GM12878 (cell line): ENCODE data around the gene MAP2K7. TPM values are rescaled to one million over a fixed set of nuclear protein-coding genes. Genes with fewer than 3 reads are reported as not detected.

ENCODE experiments used
- ATAC-seq: fragments of 200-7000 bp; cut with Tn5 transposase; 3 replicates; pipeline ENCODE4 v1.9.1; 2020; ENCODE audit warnings: mild to moderate bottlenecking, moderate library complexity
- BruUV-seq: library from RNA; stranded (reverse); fragments of 400-500 nt; replicated peaks from 2 replicates; lab custom pipeline; 2021; lab: Mats Ljungman, UMichigan
- CTCF ChIA-PET: fragments of 300-600 bp; sonication (Branson Sonifier 250); formaldehyde crosslinking; extraction: SDS; loops from one replicate; lab custom pipeline; 2021; ENCODE audit warnings: inconsistent platforms; lab: Yijun Ruan, JAX
- POLR2A ChIA-PET: fragments of 350-600 bp; formaldehyde crosslinking; extraction: SDS; loops from one replicate; lab custom pipeline; 2021; ENCODE audit warnings: inconsistent platforms; lab: Charles Lee
- RAD21 ChIA-PET: fragments of 300-600 bp; sonication (Branson Sonifier 250); formaldehyde crosslinking; loops from one replicate; lab custom pipeline; 2023; ENCODE audit warnings: antibody characterized with exemption; ENCODE audit not compliant: unreplicated experiment; lab: Charles Lee
- SMC1A ChIA-PET: fragments of 300-600 bp; sonication (Branson Sonifier 250); formaldehyde crosslinking; loops from one replicate; lab custom pipeline; 2023; ENCODE audit not compliant: unreplicated experiment, uncharacterized antibody; lab: Charles Lee
- DNase-seq: peaks from one replicate; pipeline ENCODE4 v3.0.0-alpha.2; 2011; ENCODE audit warnings: low read depth, low spot score
- FAIRE-seq: peaks from 3 replicates; lab custom pipeline; 2011; peaks lifted over from hg19 to GRCh38; lab: Jason Lieb, UNC
- H2AFZ ChIP-seq: 2 replicates; pipeline ENCODE4 v1.6.0; 2011; ENCODE audit warnings: low read depth, low read length, control low read depth; ENCODE audit not compliant: control insufficient read depth
- H3K27ac ChIP-seq: 2 replicates; pipeline ENCODE4 v1.5.1; 2011; ENCODE audit warnings: control low read depth; ENCODE audit not compliant: control insufficient read depth, insufficient read depth
- H3K27me3 ChIP-seq, 2 experiments: replicated peaks in 1 of 2; 2 replicates each; pipeline versions ENCODE4 v1.6.0 to v1.6.1; 2011; ENCODE audit warnings: low read length in 1 of 2; ENCODE audit not compliant: control insufficient read depth in 2 of 2, insufficient read depth in 2 of 2
- H3K36me3 ChIP-seq, 2 experiments: 2 replicates each; pipeline ENCODE4 v1.5.1; 2011; ENCODE audit warnings: low read length in 1 of 2; ENCODE audit not compliant: control insufficient read depth in 2 of 2, insufficient read depth in 2 of 2
- H3K4me1 ChIP-seq: 2 replicates; pipeline ENCODE4 v1.6.1; 2011; ENCODE audit warnings: mild to moderate bottlenecking, low read length, moderate library complexity, mixed read lengths; ENCODE audit not compliant: control insufficient read depth, insufficient read depth
- H3K4me2 ChIP-seq: 2 replicates; pipeline ENCODE4 v1.6.0; 2011; ENCODE audit warnings: control low read depth; ENCODE audit not compliant: control insufficient read depth, insufficient read depth
- H3K4me3 ChIP-seq: fragments of 200-600 bp; sonication (generic); 2 replicates; pipeline ENCODE4 v1.5.1; 2016
- H3K79me2 ChIP-seq: 2 replicates; pipeline ENCODE4 v1.6.0; 2011; ENCODE audit warnings: low read length; ENCODE audit not compliant: control insufficient read depth, insufficient read depth
- H3K9ac ChIP-seq: 2 replicates; pipeline ENCODE4 v1.8.0; 2011; ENCODE audit warnings: low read length, control low read depth, mixed read lengths; ENCODE audit not compliant: control insufficient read depth, insufficient read depth
- H3K9me3 ChIP-seq: replicated peaks from 3 replicates; pipeline ENCODE4 v1.5.1; 2011; ENCODE audit warnings: mild to moderate bottlenecking, low read length; ENCODE audit not compliant: control insufficient read depth, insufficient read depth
- H4K20me1 ChIP-seq: 2 replicates; pipeline ENCODE4 v1.6.0; 2011; ENCODE audit not compliant: control insufficient read depth, insufficient read depth
- BACH1 ChIP-seq: fragments of 450-650 bp; IDR thresholded peaks from 2 replicates; pipeline ENCODE4 v1.6.1; 2017; ENCODE audit warnings: mild to moderate bottlenecking, borderline replicate concordance
- CHD4 ChIP-seq: fragments of 200-600 bp; sonication (generic); IDR thresholded peaks from 2 replicates; pipeline ENCODE4 v1.6.1; 2016; ENCODE audit warnings: mild to moderate bottlenecking
- FOXK2 ChIP-seq: fragments of 450-650 bp; IDR thresholded peaks from 2 replicates; pipeline ENCODE4 v1.6.1; 2017; ENCODE audit warnings: mild to moderate bottlenecking, moderate library complexity
- IRF3 ChIP-seq: fragments of 450-650 bp; IDR thresholded peaks from 2 replicates; pipeline ENCODE4 v1.6.1; 2014; ENCODE audit warnings: mild to moderate bottlenecking
- MEF2B ChIP-seq: fragments of 450-650 bp; IDR thresholded peaks from 2 replicates; pipeline ENCODE4 v1.6.1; 2018; ENCODE audit warnings: mild to moderate bottlenecking, moderate library complexity; ENCODE audit not compliant: partially characterized antibody, poor library complexity, severe bottlenecking
- MTA3 ChIP-seq: IDR thresholded peaks from 2 replicates; pipeline ENCODE4 v1.6.1; 2012; ENCODE audit warnings: low read length, inconsistent platforms, borderline replicate concordance
- PBX3 ChIP-seq: IDR thresholded peaks from 2 replicates; pipeline ENCODE4 v1.6.1; 2011; ENCODE audit warnings: mild to moderate bottlenecking, low read depth, low read length, moderate library complexity; ENCODE audit not compliant: insufficient replicate concordance
- RELA ChIP-seq: fragments of 450-650 bp; IDR thresholded peaks from 2 replicates; pipeline ENCODE4 v1.8.0; 2014; ENCODE audit warnings: borderline replicate concordance; ENCODE audit not compliant: partially characterized antibody
- SMAD1 ChIP-seq: fragments of 450-650 bp; IDR thresholded peaks from 2 replicates; pipeline ENCODE4 v1.6.1; 2018; ENCODE audit warnings: mild to moderate bottlenecking, low read depth; ENCODE audit not compliant: partially characterized antibody
- SMC3 ChIP-seq: IDR thresholded peaks from 2 replicates; pipeline ENCODE4 v1.6.1; 2011; ENCODE audit warnings: low read length, improper control_type of control experiment, borderline replicate concordance
- SP1 ChIP-seq: IDR thresholded peaks from one replicate; pipeline ENCODE4 v1.6.1; 2011; ENCODE audit warnings: low read depth, low read length
- SREBF1 ChIP-seq: IDR thresholded peaks from 2 replicates; pipeline ENCODE4 v1.6.1; 2012; ENCODE audit warnings: mild to moderate bottlenecking, low read length
- SRF ChIP-seq, 2 experiments: IDR thresholded peaks; 2 replicates each; pipeline ENCODE4 v1.6.1; 2011; ENCODE audit warnings: low read depth in 2 of 2, low read length in 2 of 2, mild to moderate bottlenecking in 1 of 2, moderate library complexity in 1 of 2
- USF1 ChIP-seq: IDR thresholded peaks from 2 replicates; pipeline ENCODE4 v1.6.1; 2011; ENCODE audit warnings: borderline replicate concordance, low read depth, mild to moderate bottlenecking, moderate library complexity, mixed read lengths, low read length; ENCODE audit not compliant: insufficient read depth; ENCODE audit errors: extremely low read length
- USF2 ChIP-seq: IDR thresholded peaks from 2 replicates; pipeline ENCODE4 v1.6.1; 2011; ENCODE audit warnings: low read depth, low read length, improper control_type of control experiment, borderline replicate concordance
- ZBTB40 ChIP-seq: fragments of 450-650 bp; IDR thresholded peaks from 2 replicates; pipeline ENCODE4 v1.6.1; 2016; ENCODE audit warnings: mild to moderate bottlenecking, moderate library complexity, borderline replicate concordance
- WGBS: methylation state at CpG from one replicate; pipeline ENCODE4 v1.1.6; 2016; ENCODE audit warnings: low lambda C conversion rate; ENCODE audit not compliant: insufficient replicate concordance, insufficient coverage; ENCODE audit errors: missing lambda C conversion rate; 5-methylcytosine and 5-hydroxymethylcytosine counted together
- in situ Hi-C: fragments of 300-500 bp; cut with MboI; formaldehyde crosslinking; loops from 9 replicates; pipeline ENCODE4 v1.14.3; 2018; ENCODE audit warnings: mixed read lengths
- intact Hi-C: fragments of 100-400 bp; cut with micrococcal nuclease; formaldehyde crosslinking; loops from one replicate; pipeline ENCODE4 v1.14.2; 2022; ENCODE audit not compliant: unreplicated experiment
- polyA plus RNA-seq, 11 experiments: library from polyadenylated mRNA; depleted of rRNA in 4 of 11; unstranded in 6 of 11; stranded (reverse) in 5 of 11; fragments of >200 nt; fragmentation: Nextera tagmentation in 4 of 11; fragmentation: Illumina TruSeq in 1 of 11; extraction: Ambion mirVana in 4 of 11; extraction: Trizol in 1 of 11; gene quantifications; 1 replicate in 1 of 11; 2 replicates in 10 of 11; pipeline versions ENCODE4 v1.2.1 to v1.2.3, GENCODE V29; 2011 to 2016; ENCODE audit warnings: inconsistent platforms in 2 of 11, missing spikeins in 2 of 11, low read depth in 1 of 11
- total RNA-seq, 4 experiments: library from RNA; depleted of rRNA in 3 of 4; stranded (reverse); fragments of >200 nt in 3 of 4; fragmentation: Illumina TruSeq in 1 of 4; extraction: Trizol in 1 of 4; gene quantifications; 2 replicates each; pipeline versions ENCODE4 v1.2.1 to v1.2.3, GENCODE V29; 2013 to 2021

MAP2K7 gene
- total and polyA plus RNA-seq, 10 of the 15 experiments (the other 5 are each of a cell fraction or from before 2014, with no cell fraction given) = 0.34 to 32.2 (median 6.7) TPM

GRCh38 chr19:7894612-7895309, 8.9 kb upstream of the MAP2K7 start:
- Histone ChIP-seq H3K36me3 (no peaks in the 10 kb centered on the region), H3K27ac (no peak overlapping the region), H4K20me1 (no peaks in the 10 kb centered on the region), H3K9ac (no peak overlapping the region), H3K9me3 (no peaks in the 10 kb centered on the region), H3K4me2 (no peak overlapping the region), H3K27me3 (no peaks in the 10 kb centered on the region; a peak in 1 of 4 replicates), H3K4me3 (no peak overlapping the region), H2AFZ (no peak overlapping the region), H3K79me2 (no peaks in the 10 kb centered on the region), H3K4me1 (no peaks in the 10 kb centered on the region)
- WGBS = 43% methylated on average over 18 of the region's 18 CpGs
- ChIA-PET CTCF (no interaction called here), RAD21 (no interaction called here), SMC1A (no interaction called here), POLR2A (no interaction called here)
- DNase-seq (no peak), FAIRE-seq (no peak), ATAC-seq (peak; percentile 21; the same call in 2 of the 3 replicates)
- BruUV-seq = no TSS peak
- intact Hi-C loops = no loop called here
- in situ Hi-C loops = no loop called here
- TF ChIP-seq CHD4 (no peak), IRF3 (no peak), FOXK2 (no peak), SRF (IDR thresholded peaks at IDR 0.05; ENCODE audit: low read depth in 2 of 2, low read length in 2 of 2) (no peak), RELA (no peak), MTA3 (no peak), USF2 (no peak), SREBF1 (no peak), SP1 (no peak), ZBTB40 (no peak), BACH1 (no peak), SMAD1 (no peak), MEF2B (no peak), SMC3 (no peak), PBX3 (no peak), USF1 (no peak)
